SJSA1 (cell line): ENCODE measurements around the gene NCS1. TPM values are rescaled to one million over a fixed set of nuclear protein-coding genes. Genes with fewer than 3 reads are reported as not detected.

Source experiments
- DNase-seq, 2 experiments: peaks; one replicate each; pipeline ENCODE4 v3.0.0-alpha.2; 2015 to 2020; ENCODE audit warnings: low spot score in 2 of 2, low read depth in 1 of 2
- H3K27ac ChIP-seq: fragments of 250-450 bp; sonication (Bioruptor Pico); 2 replicates; pipeline ENCODE4 v1.5.1; 2020; ENCODE audit warnings: mild to moderate bottlenecking, moderate library complexity
- H3K27me3 ChIP-seq: fragments of 250-450 bp; sonication (Bioruptor Pico); replicated peaks from 2 replicates; pipeline ENCODE4 v1.5.1; 2020; ENCODE audit warnings: mild to moderate bottlenecking, moderate library complexity
- H3K36me3 ChIP-seq: fragments of 250-450 bp; sonication (Bioruptor Pico); 2 replicates; pipeline ENCODE4 v1.5.1; 2020; ENCODE audit warnings: mild to moderate bottlenecking
- H3K4me1 ChIP-seq: fragments of 250-450 bp; sonication (Bioruptor Pico); replicated peaks from 2 replicates; pipeline ENCODE4 v1.6.1; 2021; ENCODE audit warnings: mild to moderate bottlenecking
- H3K4me3 ChIP-seq: fragments of 250-450 bp; sonication (Bioruptor Pico); 2 replicates; pipeline ENCODE4 v1.5.1; 2020; ENCODE audit warnings: mild to moderate bottlenecking
- H3K9me3 ChIP-seq: fragments of 250-450 bp; sonication (Bioruptor Pico); replicated peaks from 2 replicates; pipeline ENCODE4 v1.5.1; 2020; ENCODE audit warnings: mild to moderate bottlenecking
- total RNA-seq: library from RNA; depleted of rRNA; stranded (reverse); fragments of >200 nt; shearing (Covaris generic); gene quantifications from 2 replicates; pipeline ENCODE4 v1.2.3, GENCODE V29; 2014

Gene NCS1
- total RNA-seq, 1 experiment from 2014 or later: 44.6 TPM

GRCh38 chr9:130211548-130212226 lies 39.5 kb downstream of the NCS1 start:
- Histone ChIP-seq H3K4me1 (no peaks in the 10 kb centered on the region), H3K9me3 (no peaks in the 10 kb centered on the region), H3K4me3 (no peak overlapping the region), H3K27ac (no peak overlapping the region), H3K36me3 (no peaks in the 10 kb centered on the region), H3K27me3 (no peaks in the 10 kb centered on the region)
- DNase-seq: no peak

GRCh38 chr9:130212543-130213297 lies 40.5 kb downstream of the NCS1 start:
- no peak for DNase-seq
- no peak overlapping the region for H3K27ac ChIP-seq
- no peaks in the 10 kb centered on the region for H3K4me1 ChIP-seq

DNA sequence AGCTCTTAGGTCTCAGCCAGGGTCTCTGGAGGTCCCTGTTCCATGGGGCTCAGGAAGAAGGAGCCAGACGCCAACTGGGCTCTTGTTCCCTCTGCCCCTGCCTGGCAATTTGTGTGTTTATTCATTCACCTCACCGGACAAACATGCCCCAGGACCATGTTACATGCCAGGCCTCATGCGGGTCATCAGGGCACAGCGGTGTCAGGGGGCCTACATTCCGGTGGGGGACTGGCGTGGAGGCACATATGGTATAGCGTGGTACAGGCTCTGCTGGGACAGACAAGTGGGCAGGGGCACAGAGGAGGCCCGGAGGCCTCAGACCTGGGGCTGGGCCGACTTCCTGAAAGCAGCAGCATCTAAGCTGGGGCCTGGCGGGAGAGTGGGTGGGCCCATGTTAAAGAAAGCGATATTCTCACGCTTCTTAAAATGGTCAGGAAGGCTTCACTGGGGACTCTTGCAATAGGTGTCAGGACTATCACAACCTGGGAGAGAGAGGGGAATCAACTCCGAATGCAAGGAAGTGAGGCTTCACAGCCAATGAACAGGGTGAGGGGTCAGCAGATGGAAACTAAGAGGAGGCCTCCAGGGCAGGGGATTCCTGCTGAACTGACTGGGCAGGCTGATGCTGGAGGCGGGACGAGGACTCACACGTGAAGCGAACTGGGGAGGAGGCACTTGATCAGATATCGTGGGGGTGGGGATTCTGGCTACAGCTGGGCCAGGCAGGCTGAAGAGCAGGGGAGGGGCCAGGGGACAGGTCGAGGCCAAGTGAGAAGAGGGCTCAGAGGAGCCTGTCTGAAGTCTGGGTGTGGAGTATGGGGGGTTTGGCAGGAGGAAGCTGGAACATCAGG lies 41.9 kb downstream of the NCS1 start:
- H3K4me1 ChIP-seq: no peaks in the 10 kb centered on the region
- peaks cover 5% of the 10 kb centered on the region for H3K36me3 ChIP-seq
- no peaks in the 10 kb centered on the region for H3K9me3 ChIP-seq
- no peaks in the 10 kb centered on the region for H3K27me3 ChIP-seq
- DNase-seq: no peak
- no peak overlapping the region for H3K4me3 ChIP-seq
- no peak overlapping the region for H3K27ac ChIP-seq

More at GRCh38 chr9:130212543-130213297, 40.5 kb downstream of the NCS1 start:
- no peaks in the 10 kb centered on the region for H3K27me3 ChIP-seq
- no peak overlapping the region for H3K4me3 ChIP-seq
- H3K9me3 ChIP-seq: no peaks in the 10 kb centered on the region
- no peaks in the 10 kb centered on the region; the same call in 1 of the 2 replicates for H3K36me3 ChIP-seq

DNA sequence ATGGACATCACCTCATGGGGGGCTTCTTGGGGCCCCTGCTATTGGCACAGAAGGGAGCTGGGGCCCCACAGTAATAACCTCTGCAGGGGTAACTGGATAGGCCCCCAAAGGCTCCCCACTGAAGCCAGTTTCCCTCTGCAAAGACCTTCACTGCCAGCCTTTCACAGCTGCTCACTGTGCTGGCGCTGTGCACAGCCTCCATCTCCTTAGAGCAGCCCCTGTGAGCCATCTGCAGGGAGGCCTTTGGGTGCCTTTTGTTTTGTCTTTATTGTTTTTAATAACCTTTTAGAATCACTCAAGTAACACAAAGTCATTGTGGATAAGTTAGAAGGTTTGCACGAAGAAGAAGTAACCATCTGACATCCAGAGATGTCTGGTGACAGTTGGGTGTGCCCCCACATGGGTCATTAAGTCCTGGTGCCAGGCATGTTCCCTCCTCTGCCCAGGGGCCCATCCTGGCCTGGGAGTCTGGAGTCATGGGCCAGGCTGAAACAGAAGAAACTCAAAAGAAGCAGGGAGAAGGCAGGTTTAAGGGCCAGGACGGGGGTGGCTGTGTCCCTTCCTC lies 42.7 kb downstream of the NCS1 start:
- H3K27ac ChIP-seq: no peak overlapping the region
- no peaks in the 10 kb centered on the region for H3K4me1 ChIP-seq
- no peaks in the 10 kb centered on the region for H3K27me3 ChIP-seq
- peaks cover 5% of the 10 kb centered on the region for H3K36me3 ChIP-seq
- no peaks in the 10 kb centered on the region for H3K9me3 ChIP-seq
- H3K4me3 ChIP-seq: no peak overlapping the region
- DNase-seq: no peak

DNA sequence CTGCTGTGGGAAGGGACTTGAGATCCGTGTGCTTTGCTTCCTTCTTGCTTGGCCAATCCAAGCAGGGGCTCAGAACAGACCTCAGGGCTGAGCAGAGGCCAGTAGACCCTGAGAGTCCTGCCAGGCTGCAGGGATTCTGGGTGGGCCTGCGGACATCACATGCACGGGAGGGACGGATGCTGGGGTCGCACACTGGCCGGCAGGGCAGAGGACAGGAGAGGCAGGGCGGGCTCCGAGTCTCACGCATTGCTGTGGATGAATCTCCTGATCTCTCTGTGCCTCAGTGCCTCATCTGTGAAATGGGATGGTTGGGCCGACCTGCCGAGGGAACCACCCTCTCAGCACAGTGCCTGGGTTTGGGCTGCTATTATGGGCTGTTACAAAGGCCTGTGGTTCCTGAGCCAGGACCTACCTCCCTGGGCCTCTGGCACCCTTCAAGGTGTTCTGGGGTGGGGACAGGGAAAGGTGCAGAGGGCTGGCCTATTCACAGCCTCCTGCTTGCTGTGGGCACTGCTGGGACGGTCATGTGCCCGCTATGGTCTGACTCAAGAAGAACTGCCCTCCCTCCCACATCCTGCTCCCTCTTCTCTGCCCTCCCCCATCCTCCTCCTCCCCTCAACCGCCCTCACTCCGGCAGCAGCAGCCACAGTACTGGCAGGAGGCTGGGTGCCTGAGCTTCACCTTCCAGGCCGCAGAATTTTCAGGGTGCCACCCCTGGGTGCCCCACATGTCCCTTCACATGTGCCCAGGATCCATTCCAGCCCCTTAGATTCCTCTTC lies 43.3 kb downstream of the NCS1 start:
- no peaks in the 10 kb centered on the region for H3K27me3 ChIP-seq
- no peaks in the 10 kb centered on the region for H3K9me3 ChIP-seq
- no peak overlapping the region for H3K4me3 ChIP-seq
- no peak for DNase-seq
- no peaks in the 10 kb centered on the region for H3K4me1 ChIP-seq
- peaks cover 5% of the 10 kb centered on the region for H3K36me3 ChIP-seq
- H3K27ac ChIP-seq: no peak overlapping the region

DNA sequence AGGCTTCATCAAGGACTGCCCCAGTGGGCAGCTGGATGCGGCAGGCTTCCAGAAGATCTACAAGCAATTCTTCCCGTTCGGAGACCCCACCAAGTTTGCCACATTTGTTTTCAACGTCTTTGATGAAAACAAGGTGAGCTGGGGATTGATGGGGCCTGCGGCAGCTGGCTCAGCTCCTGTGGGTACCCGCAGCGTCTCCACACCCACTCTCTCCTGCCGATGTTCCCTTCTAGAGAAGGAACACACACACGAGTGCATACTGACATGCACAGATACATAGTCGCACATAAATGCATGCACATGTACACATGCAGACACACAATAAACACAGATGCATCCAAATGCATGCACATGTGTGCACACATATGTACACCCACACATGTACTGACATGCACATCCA lies 45.6 kb downstream of the NCS1 start:
- no peak for DNase-seq
- H3K9me3 ChIP-seq: no peaks in the 10 kb centered on the region
- no peaks in the 10 kb centered on the region for H3K27me3 ChIP-seq
- H3K27ac ChIP-seq: no peak overlapping the region
- H3K4me1 ChIP-seq: no peaks in the 10 kb centered on the region
- no peak overlapping the region for H3K4me3 ChIP-seq
- peaks cover 8% of the 10 kb centered on the region for H3K36me3 ChIP-seq

DNA sequence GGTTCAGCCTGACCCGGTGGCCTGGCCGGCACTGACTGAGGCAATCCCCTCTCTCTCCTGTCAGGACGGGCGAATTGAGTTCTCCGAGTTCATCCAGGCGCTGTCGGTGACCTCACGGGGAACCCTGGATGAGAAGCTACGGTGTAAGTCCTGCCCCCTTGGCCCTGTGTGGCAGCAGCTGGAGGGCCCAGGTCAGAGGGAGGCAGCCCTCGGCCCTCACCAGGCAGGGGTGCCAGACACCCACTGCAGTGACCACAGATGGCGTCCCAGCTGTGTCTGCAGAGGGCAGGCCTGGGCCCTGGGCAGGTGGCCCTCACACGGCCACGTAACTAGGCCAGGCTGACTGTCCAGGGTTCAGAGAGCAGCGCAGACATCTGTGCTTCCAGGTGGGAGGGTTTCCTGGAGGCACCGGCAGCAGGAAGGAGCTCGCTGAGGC lies 47.5 kb downstream of the NCS1 start:
- H3K4me1 ChIP-seq: no peaks in the 10 kb centered on the region
- no peak overlapping the region for H3K27ac ChIP-seq
- no peaks in the 10 kb centered on the region for H3K27me3 ChIP-seq
- H3K4me3 ChIP-seq: no peak overlapping the region
- H3K9me3 ChIP-seq: no peaks in the 10 kb centered on the region
- DNase-seq: no peak
- H3K36me3 ChIP-seq: peaks cover 10% of the 10 kb centered on the region

DNA sequence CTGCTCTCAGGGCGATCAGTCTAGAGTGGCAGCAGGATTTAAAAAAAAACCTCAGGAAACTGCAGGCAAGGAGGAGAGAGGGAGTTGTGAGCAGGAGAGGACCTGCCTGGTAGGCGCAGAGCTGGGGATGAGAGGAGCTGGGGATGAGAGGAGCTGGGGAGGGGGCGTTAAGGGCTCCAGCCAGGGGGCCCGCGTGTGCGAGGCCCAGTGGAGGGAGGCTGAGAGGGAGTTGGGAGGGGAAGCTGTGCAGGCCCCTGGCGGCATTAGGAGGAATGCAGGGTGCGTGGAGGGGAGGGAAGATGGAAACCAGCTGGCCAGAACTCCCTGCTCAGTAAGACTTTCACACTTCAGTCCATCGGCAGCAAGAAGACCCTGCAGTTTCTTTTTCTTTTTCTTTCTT lies 48.1 kb downstream of the NCS1 start:
- no peak for DNase-seq
- Histone ChIP-seq H3K27ac (no peak overlapping the region), H3K36me3 (peaks cover 16% of the 10 kb centered on the region), H3K9me3 (no peaks in the 10 kb centered on the region), H3K4me3 (no peak overlapping the region), H3K27me3 (no peaks in the 10 kb centered on the region), H3K4me1 (no peaks in the 10 kb centered on the region)

DNA sequence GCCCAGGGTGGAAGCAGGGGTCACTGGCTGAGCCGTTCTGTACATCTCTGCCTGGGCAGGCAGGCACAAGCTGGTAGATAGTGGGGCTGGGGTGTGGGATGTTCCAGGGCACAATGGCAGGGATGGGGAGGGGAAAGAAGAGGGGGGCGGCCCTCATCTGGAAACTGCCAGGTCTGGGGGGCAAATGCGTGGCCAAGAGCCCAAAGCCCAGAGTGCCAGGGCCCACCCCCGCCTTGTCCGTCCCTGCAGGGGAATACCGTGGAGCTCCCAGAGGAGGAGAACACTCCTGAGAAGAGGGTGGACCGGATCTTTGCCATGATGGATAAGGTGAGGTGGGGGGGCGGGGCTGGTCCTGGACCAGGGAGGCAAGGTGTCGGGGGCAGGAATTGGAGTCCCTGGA lies 50.6 kb downstream of the NCS1 start:
- Histone ChIP-seq H3K4me1 (no peaks in the 10 kb centered on the region), H3K4me3 (no peak overlapping the region), H3K9me3 (no peaks in the 10 kb centered on the region; the same call in 1 of the 2 replicates), H3K36me3 (peaks cover 38% of the 10 kb centered on the region), H3K27ac (no peak overlapping the region), H3K27me3 (no peaks in the 10 kb centered on the region)
- no peak for DNase-seq

DNA sequence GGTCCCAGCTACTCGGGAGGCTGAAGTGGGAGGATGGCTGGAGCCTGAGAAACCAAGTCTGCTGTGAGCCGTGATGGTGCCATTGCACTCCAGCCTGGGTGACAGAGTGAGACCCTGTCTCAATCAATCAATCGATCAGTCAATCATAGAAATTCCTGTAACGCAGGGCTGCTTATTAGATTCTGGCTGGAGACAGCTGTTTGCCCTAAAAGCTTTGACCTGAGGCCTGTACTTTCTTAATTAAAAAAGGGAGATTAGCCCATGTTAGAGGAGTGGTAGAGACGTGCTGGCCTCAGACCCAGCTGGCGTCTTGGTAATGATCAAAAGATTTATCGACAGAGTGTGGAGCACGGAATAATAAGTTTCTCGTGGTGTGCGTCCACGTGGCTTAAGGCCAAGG lies 52.9 kb downstream of the NCS1 start:
- Histone ChIP-seq H3K27me3 (no peaks in the 10 kb centered on the region), H3K4me1 (no peaks in the 10 kb centered on the region), H3K9me3 (no peaks in the 10 kb centered on the region; the same call in 1 of the 2 replicates), H3K4me3 (no peak overlapping the region), H3K27ac (no peak overlapping the region), H3K36me3 (peaks cover 41% of the 10 kb centered on the region)
- no peak for DNase-seq

GRCh38 chr9:130225586-130225985 lies 53.4 kb downstream of the NCS1 start:
- Histone ChIP-seq H3K4me3 (no peak overlapping the region), H3K36me3 (peaks cover 44% of the 10 kb centered on the region), H3K27me3 (no peaks in the 10 kb centered on the region), H3K27ac (no peak overlapping the region), H3K4me1 (no peaks in the 10 kb centered on the region), H3K9me3 (no peaks in the 10 kb centered on the region; the same call in 1 of the 2 replicates)
- no peak for DNase-seq

GRCh38 chr9:130226112-130226511 lies 53.9 kb downstream of the NCS1 start:
- no peaks in the 10 kb centered on the region for H3K27me3 ChIP-seq
- no peak for DNase-seq
- peaks cover 44% of the 10 kb centered on the region for H3K36me3 ChIP-seq
- no peaks in the 10 kb centered on the region; the same call in 1 of the 2 replicates for H3K9me3 ChIP-seq
- no peak overlapping the region for H3K4me3 ChIP-seq
- no peak overlapping the region for H3K27ac ChIP-seq
- H3K4me1 ChIP-seq: no peaks in the 10 kb centered on the region

DNA sequence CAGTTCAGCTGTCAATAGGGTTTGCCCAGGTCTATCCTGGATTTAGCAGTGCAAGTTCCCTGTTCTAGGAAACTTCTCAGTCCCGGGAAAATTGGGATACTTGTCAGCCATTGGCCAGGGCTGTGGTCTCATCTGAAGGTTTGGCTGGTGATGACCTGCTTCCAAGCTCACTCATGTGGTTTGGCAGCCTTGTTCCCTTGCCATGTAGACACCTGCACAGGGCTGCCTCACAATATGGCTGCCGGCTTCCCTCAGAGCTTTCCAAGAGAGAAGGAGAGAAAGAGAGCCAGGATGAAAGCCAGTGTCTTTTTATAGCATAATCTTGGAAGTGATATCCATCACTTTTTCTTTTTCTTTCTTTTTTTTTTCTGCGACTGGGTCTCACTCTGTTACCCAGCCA lies 55.6 kb downstream of the NCS1 start:
- Histone ChIP-seq H3K4me3 (no peak overlapping the region), H3K9me3 (no peaks in the 10 kb centered on the region; the same call in 1 of the 2 replicates), H3K4me1 (no peaks in the 10 kb centered on the region), H3K27ac (no peak overlapping the region), H3K36me3 (peaks cover 47% of the 10 kb centered on the region), H3K27me3 (no peaks in the 10 kb centered on the region)
- no peak for DNase-seq
